ENCODE data around the gene SDK2. TPM values are rescaled to one million over a fixed set of nuclear protein-coding genes. Genes with fewer than 3 reads are reported as not detected.

The SDK2 gene
- total RNA-seq, 1 donor from 2014 or later, result 31.8 TPM

GRCh38 chr17:73411313-73411747 lies 232.9 kb downstream of the SDK2 start:
- no peak for DNase-seq (ENCODE audit: low spot score in 2 of 2, unreplicated experiment in 2 of 2)
- H3K27me3 Mint-ChIP-seq (ENCODE audit: low read depth), result no peaks in the 10 kb centered on the region
- H3K4me3 Mint-ChIP-seq, result no peak overlapping the region
- H3K9me3 Mint-ChIP-seq, result no peaks in the 10 kb centered on the region
- no peak overlapping the region for H3K27ac Mint-ChIP-seq
- no peaks in the 10 kb centered on the region for H3K4me1 Mint-ChIP-seq
- no peak for TF ChIP-seq CTCF (IDR thresholded peaks at IDR 0.05; ENCODE audit: unreplicated experiment)
- peaks cover 22% of the 10 kb centered on the region for H3K36me3 Mint-ChIP-seq

GRCh38 chr17:73410586-73411312 lies 233.5 kb downstream of the SDK2 start:
- H3K4me3 Mint-ChIP-seq, result no peak overlapping the region
- no peaks in the 10 kb centered on the region for H3K4me1 Mint-ChIP-seq
- no peaks in the 10 kb centered on the region for H3K9me3 Mint-ChIP-seq
- DNase-seq (ENCODE audit: low spot score in 2 of 2, unreplicated experiment in 2 of 2), result no peak
- no peak for TF ChIP-seq CTCF (IDR thresholded peaks at IDR 0.05; ENCODE audit: unreplicated experiment)
- no peak overlapping the region for H3K27ac Mint-ChIP-seq
- peaks cover 22% of the 10 kb centered on the region for H3K36me3 Mint-ChIP-seq
- no peaks in the 10 kb centered on the region for H3K27me3 Mint-ChIP-seq (ENCODE audit: low read depth)

GRCh38 chr17:73404246-73404645 lies 240.0 kb downstream of the SDK2 start:
- TF ChIP-seq CTCF (IDR thresholded peaks at IDR 0.05; ENCODE audit: unreplicated experiment), result no peak
- H3K27ac Mint-ChIP-seq, result no peak overlapping the region
- no peaks in the 10 kb centered on the region for H3K4me1 Mint-ChIP-seq
- no peaks in the 10 kb centered on the region for H3K27me3 Mint-ChIP-seq (ENCODE audit: low read depth)
- H3K9me3 Mint-ChIP-seq, result no peaks in the 10 kb centered on the region
- H3K4me3 Mint-ChIP-seq, result no peak overlapping the region
- DNase-seq (ENCODE audit: low spot score in 2 of 2, unreplicated experiment in 2 of 2), result no peak
- H3K36me3 Mint-ChIP-seq, result no peaks in the 10 kb centered on the region

- H3K9me3 Mint-ChIP-seq, result no peaks in the 10 kb centered on the region
These were observed 241.8 kb downstream of the SDK2 start for GRCh38 chr17:73402466-73402865.

GRCh38 chr17:73401911-73402310 lies 242.3 kb downstream of the SDK2 start:
- no peak for DNase-seq (ENCODE audit: low spot score in 2 of 2, unreplicated experiment in 2 of 2)
- Mint-ChIP-seq H3K9me3 (no peaks in the 10 kb centered on the region), H3K27ac (no peak overlapping the region), H3K4me3 (no peak overlapping the region), H3K27me3 (ENCODE audit: low read depth) (no peaks in the 10 kb centered on the region), H3K36me3 (no peaks in the 10 kb centered on the region), H3K4me1 (no peaks in the 10 kb centered on the region)
- no peak for TF ChIP-seq CTCF (IDR thresholded peaks at IDR 0.05; ENCODE audit: unreplicated experiment)

More at GRCh38 chr17:73402466-73402865, 241.8 kb downstream of the SDK2 start:
- Mint-ChIP-seq H3K4me1 (no peaks in the 10 kb centered on the region), H3K4me3 (no peak overlapping the region), H3K27me3 (ENCODE audit: low read depth) (no peaks in the 10 kb centered on the region), H3K27ac (no peak overlapping the region), H3K36me3 (no peaks in the 10 kb centered on the region)
- no peak for TF ChIP-seq CTCF (IDR thresholded peaks at IDR 0.05; ENCODE audit: unreplicated experiment)
- no peak for DNase-seq (ENCODE audit: low spot score in 2 of 2, unreplicated experiment in 2 of 2)

All from mesothelial cell of epicardium (in vitro differentiated cells).